GM18517 (cell line): ENCODE measurements around the gene ANTXR1.

Source experiments
- ATAC-seq: cut with Tn5 transposase; IDR thresholded peaks from one replicate; pipeline ENCODE4 v1.9.1; 2021; ENCODE audit warnings: mild to moderate bottlenecking, moderate library complexity; ENCODE audit not compliant: unreplicated experiment

The ANTXR1 gene

GRCh38 chr2:69003731-69004130 is 9.2 kb upstream of the ANTXR1 start:
- ATAC-seq, result no peak

GRCh38 chr2:69007169-69007568 is 5.8 kb upstream of the ANTXR1 start:
- no peak for ATAC-seq

- ATAC-seq, result no peak
Measured at GRCh38 chr2:69007603-69008002, 5.4 kb upstream of the ANTXR1 start.

- ATAC-seq, result no peak
Measured at GRCh38 chr2:69010437-69011194, 2.4 kb upstream of the ANTXR1 start.

DNA sequence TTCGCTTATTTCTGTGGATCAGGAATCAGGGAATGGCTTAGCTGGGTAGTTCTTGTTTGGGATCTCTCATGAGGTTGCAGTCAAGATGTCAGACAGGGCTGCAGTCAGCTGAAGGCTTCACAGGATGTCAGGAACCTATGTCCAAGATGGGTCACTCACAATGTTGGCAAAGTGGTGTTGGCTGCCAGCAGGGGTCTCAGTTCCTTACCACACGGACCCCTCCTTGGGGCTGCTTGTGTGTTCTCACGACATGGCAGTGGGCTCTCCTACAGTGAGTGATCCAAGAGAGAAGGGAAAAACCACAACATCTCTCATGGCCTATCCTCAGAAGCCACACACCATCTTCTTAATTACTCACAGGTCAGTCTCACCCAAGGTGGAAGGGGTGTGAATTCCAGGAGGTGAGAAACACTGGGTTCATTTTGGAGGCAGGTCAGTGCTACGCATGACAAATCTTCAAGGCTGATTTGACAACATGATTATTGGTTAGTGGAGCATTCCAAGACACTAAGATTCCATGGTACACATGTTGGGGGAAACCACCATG is 1.3 kb upstream of the ANTXR1 start:
- no peak for ATAC-seq

DNA sequence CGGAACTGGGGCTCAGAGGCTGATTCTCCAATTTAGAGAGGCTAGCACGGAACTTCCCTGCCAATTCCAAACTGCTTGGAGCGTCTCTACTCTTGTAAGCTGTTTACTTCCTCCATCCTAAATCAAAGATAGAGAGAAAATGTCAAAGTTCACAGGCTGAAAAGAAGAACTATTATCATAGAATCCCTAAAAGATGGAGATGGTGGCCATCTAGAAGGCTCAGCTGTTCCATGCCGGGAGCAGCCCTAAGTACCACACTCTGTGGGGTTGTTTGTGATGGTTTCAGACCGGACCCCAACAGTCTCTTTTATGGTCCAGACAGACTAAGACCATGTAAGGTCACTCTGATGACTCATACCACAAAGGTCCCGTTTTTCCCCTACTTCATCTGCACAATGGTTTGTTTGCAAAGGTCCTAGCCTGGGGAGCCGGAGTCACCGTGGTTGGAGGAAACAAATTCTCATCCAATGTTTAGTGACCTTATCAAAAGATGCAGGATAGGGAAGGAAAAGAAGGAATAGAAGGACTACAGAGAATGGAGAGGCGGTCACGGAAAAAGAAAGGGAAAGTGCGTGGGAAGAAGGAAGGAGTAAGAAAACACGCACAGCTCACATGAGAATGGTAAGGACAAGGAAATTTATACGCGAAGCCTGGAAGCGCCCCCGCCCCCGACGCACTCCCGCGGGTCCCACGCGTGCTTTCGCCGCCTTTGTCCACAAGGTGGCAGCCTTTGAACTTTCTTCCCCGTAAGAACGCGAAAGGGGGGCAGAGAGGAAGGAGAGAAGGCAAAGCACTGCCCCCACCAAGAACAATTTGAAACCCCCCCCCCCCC is 453 bp upstream of the ANTXR1 start:
- no peak for ATAC-seq

- no peak for ATAC-seq
Measured at GRCh38 chr2:69013840-69014821, 1.2 kb downstream of the ANTXR1 start.

GRCh38 chr2:69017080-69017479 is 4.1 kb downstream of the ANTXR1 start:
- ATAC-seq, result no peak

GRCh38 chr2:69017835-69018234 is 4.9 kb downstream of the ANTXR1 start:
- ATAC-seq, result no peak

DNA sequence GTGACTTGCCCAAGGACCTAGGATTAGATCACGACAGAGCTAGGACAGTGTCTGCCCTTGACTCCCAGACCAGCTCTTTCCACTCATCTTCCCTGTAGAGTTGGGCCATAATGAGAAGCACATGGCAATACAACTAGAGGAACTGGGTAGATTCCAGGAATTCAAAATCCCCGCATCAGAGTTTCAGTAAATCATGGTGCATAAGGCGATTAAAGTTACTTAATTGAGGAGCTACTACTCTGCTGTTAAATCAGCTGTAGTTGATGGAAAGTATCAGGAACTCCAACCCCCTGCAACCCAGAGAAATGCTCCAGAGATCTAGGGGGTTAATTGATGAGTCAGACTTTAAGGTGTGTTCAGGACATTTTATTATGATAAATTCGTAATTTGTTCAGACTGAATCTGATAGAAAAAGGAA is 5.7 kb downstream of the ANTXR1 start:
- no peak for ATAC-seq

DNA sequence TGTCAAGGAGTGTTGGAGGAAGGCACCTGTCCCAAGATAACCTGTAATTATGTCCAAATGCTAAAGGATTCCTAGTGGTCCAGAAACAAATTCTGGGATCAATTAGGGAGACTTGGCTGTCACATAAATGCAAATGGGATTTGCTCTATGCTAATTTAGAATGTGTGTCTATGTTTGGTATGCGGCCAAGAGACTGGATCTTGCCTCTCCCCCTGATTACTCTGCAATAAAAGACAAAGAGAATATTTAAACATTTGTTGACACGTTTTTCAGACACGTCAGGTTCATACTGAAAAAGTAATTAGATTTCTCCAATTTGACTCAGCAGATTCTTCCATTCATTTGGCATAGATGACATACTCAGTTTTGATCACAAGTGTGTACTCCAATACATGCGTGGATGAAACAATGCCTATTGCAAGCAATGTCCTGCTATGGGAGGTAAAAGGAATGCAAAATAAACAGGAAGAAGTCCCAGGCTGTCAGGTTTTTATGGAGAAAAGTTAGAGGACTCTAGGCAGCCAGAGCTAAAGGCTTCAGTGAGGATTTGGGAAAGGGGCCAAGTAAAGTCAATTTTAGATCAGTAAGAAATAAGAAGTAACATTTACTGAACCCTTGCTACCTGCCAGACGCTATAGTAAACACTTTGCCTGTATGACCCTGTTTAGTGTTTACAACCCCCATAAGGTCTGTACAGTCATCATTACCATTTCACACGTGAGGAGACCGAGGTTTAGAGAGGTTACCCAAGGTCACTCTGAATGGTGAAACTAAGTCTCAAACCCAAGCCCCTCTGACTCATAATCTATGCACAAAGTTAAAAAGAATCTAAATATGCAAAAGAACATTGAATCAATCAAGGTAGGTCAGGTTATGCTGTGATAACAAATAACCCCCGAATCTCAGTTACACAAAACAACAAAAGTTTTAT is 7.8 kb downstream of the ANTXR1 start:
- ATAC-seq, result no peak

- no peak for ATAC-seq
Measured at GRCh38 chr2:69021727-69022126, 8.7 kb downstream of the ANTXR1 start.

DNA sequence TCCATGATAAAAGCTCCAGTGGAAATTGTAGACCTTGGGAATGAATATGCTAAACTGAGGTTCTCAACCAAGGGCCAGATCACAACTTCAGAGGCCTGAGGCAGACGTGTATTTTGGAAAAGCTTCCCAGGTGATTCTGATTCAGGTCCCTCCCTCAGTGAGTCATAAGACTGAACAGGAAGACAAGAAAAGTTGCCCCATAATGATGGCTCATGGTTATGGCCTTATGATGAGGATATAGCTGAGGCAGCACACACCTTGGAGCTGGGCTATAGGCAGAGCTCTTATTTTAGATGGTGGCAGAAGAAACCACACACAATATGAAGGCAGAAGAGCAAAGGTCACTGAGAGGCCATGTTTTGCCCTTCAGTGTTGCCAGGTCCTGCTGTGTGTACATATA is 9.6 kb downstream of the ANTXR1 start:
- no peak for ATAC-seq

GRCh38 chr2:69023236-69023635 is 10.3 kb downstream of the ANTXR1 start:
- ATAC-seq, result no peak

DNA sequence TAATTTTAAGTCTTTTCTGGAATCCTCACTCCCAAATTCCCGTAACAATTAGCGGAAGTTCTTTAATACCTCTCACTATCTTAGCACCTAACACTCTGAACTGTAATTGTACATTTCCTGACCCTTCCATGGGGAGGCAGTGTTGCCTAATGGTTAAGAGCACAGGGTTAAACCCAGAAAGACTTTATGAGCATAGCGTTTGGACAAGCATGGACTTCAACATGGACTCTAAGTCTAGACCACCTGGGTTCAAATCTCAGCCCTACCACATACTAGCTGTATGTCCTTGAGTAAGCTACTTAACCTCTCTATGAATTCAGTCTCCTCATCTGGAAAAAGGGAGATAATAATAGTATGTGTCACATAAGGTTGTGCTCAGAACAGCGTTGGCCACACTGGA is 13.0 kb downstream of the ANTXR1 start:
- no peak for ATAC-seq

- no peak for ATAC-seq
Measured at GRCh38 chr2:69026691-69027459, 13.9 kb downstream of the ANTXR1 start.

- ATAC-seq, result no peak
Measured at GRCh38 chr2:69030800-69031428, 17.9 kb downstream of the ANTXR1 start.

DNA sequence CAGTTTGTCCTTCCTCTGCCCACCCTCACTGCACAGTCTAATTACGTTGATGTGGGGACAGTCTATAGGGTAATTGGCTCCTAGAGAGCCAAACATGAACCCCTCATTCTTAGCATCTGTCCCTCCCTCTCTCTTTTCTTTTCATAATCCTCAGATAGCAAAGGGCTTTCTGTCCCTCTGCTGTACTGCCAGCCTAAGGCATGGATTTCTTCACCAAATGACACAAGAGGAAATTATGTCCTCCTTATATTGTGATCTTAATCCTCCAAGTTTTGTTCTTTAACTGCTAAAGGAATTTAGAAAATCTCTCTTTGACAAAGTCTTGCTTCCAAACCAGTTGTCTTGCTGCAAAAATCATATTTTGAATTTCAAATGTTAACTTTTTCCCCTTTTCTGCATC is 18.5 kb downstream of the ANTXR1 start:
- no peak for ATAC-seq
